OCI-LY7 (cell line): ENCODE results near the gene ELF2. TPM values are rescaled to one million over a fixed set of nuclear protein-coding genes. Genes with fewer than 3 reads are reported as not detected.

Experiments
- BruUV-seq: library from RNA; stranded (reverse); fragments of 400-500 nt; replicated peaks from 2 replicates; lab custom pipeline; 2021; lab: Mats Ljungman, UMichigan
- CTCF ChIA-PET: fragments of 300-600 bp; sonication (Branson Sonifier 250); formaldehyde crosslinking; loops from one replicate; lab custom pipeline; 2022; ENCODE audit warnings: antibody characterized with exemption; ENCODE audit not compliant: unreplicated experiment; lab: Charles Lee
- POLR2A ChIA-PET: fragments of 300-600 bp; sonication (Branson Sonifier 250); formaldehyde crosslinking; loops from one replicate; lab custom pipeline; 2022; ENCODE audit warnings: antibody characterized with exemption; lab: Charles Lee
- DNase-seq: peaks from one replicate; pipeline ENCODE4 v3.0.0-alpha.2; 2015; ENCODE audit warnings: low spot score
- H2AFZ ChIP-seq: fragments of 200-600 bp; sonication (generic), shearing (Covaris generic); 2 replicates; pipeline ENCODE4 v1.6.1; 2014; ENCODE audit warnings: mild to moderate bottlenecking, antibody characterized with exemption, low read length, moderate library complexity
- H3K27ac ChIP-seq: fragments of 200-600 bp; sonication (generic); 2 replicates; pipeline ENCODE4 v1.5.1; 2014; ENCODE audit warnings: mixed run types, low read depth, mild to moderate bottlenecking, moderate library complexity, low read length, inconsistent platforms; ENCODE audit not compliant: poor library complexity, severe bottlenecking
- H3K36me3 ChIP-seq: fragments of 200-600 bp; sonication (generic); 2 replicates; pipeline ENCODE4 v1.6.1; 2014; ENCODE audit warnings: mild to moderate bottlenecking, antibody characterized with exemption, low read length, moderate library complexity, mixed read lengths; ENCODE audit not compliant: insufficient read depth
- H3K4me1 ChIP-seq: fragments of 200-600 bp; sonication (generic); 2 replicates; pipeline ENCODE4 v1.5.1; 2014; ENCODE audit warnings: mild to moderate bottlenecking, low read length; ENCODE audit not compliant: insufficient read depth, poor library complexity, severe bottlenecking
- H3K4me2 ChIP-seq: fragments of 200-600 bp; sonication (generic); 2 replicates; pipeline ENCODE4 v1.6.1; 2014; ENCODE audit warnings: mild to moderate bottlenecking, low read length
- H3K4me3 ChIP-seq: fragments of 200-600 bp; sonication (generic); 2 replicates; pipeline ENCODE4 v1.5.1; 2014; ENCODE audit warnings: mild to moderate bottlenecking, low read depth, low read length; ENCODE audit not compliant: poor library complexity, severe bottlenecking
- H3K79me2 ChIP-seq: fragments of 200-600 bp; sonication (generic); 2 replicates; pipeline ENCODE4 v1.6.1; 2016; ENCODE audit warnings: low read depth, mild to moderate bottlenecking, low read length, moderate library complexity, mixed read lengths; ENCODE audit not compliant: insufficient read depth
- H3K9me2 ChIP-seq: fragments of 200-600 bp; sonication (generic); 2 replicates; pipeline ENCODE4 v1.6.1; 2016; ENCODE audit warnings: mild to moderate bottlenecking, low read length, mixed read lengths; ENCODE audit not compliant: insufficient read depth
- H3K9me3 ChIP-seq: fragments of 200-600 bp; sonication (generic); 2 replicates; pipeline ENCODE4 v1.6.1; 2014; ENCODE audit warnings: mild to moderate bottlenecking, mixed run types, low read length, mixed read lengths
- H4K20me1 ChIP-seq: fragments of 200-600 bp; sonication (generic); 2 replicates; pipeline ENCODE4 v1.6.1; 2014; ENCODE audit warnings: mild to moderate bottlenecking, antibody characterized with exemption, low read length, moderate library complexity, mixed read lengths; ENCODE audit not compliant: insufficient read depth
- EZH2phosphoT487 ChIP-seq: fragments of 200-600 bp; sonication (generic); IDR thresholded peaks from 2 replicates; pipeline ENCODE4 v1.6.1; 2018; ENCODE audit warnings: low read depth, borderline replicate concordance, mild to moderate bottlenecking, mixed run types, antibody characterized with exemption, low read length, moderate library complexity, mixed read lengths
- intact Hi-C: fragments of 100-400 bp; cut with micrococcal nuclease; formaldehyde crosslinking; loops from one replicate; pipeline ENCODE4 v1.10.0; 2022; ENCODE audit not compliant: unreplicated experiment
- total RNA-seq, 2 experiments: library from RNA; depleted of rRNA in 1 of 2; stranded (reverse); fragments of >200 nt in 1 of 2; shearing (Covaris generic) in 1 of 2; gene quantifications; 2 replicates each; pipeline ENCODE4 v1.2.3, GENCODE V29; 2014 to 2022
- TF ChIP-seq, protein P1 (sequence below): fragments of 200-600 bp; sonication (generic); conservative IDR thresholded peaks from 2 replicates; pipeline ENCODE4 v1.5.1; 2014; ENCODE audit warnings: mild to moderate bottlenecking, antibody characterized with exemption, low read length, moderate library complexity, mixed read lengths

Gene ELF2
- total RNA-seq, 2 experiments from 2014 or later, result 49.6 to 57.0 TPM

GRCh38 chr4:139082750-139083606 is 94.0 kb downstream of the ELF2 start:
- no peak for TF ChIP-seq EZH2phosphoT487
- TF ChIP-seq, protein P1, sequence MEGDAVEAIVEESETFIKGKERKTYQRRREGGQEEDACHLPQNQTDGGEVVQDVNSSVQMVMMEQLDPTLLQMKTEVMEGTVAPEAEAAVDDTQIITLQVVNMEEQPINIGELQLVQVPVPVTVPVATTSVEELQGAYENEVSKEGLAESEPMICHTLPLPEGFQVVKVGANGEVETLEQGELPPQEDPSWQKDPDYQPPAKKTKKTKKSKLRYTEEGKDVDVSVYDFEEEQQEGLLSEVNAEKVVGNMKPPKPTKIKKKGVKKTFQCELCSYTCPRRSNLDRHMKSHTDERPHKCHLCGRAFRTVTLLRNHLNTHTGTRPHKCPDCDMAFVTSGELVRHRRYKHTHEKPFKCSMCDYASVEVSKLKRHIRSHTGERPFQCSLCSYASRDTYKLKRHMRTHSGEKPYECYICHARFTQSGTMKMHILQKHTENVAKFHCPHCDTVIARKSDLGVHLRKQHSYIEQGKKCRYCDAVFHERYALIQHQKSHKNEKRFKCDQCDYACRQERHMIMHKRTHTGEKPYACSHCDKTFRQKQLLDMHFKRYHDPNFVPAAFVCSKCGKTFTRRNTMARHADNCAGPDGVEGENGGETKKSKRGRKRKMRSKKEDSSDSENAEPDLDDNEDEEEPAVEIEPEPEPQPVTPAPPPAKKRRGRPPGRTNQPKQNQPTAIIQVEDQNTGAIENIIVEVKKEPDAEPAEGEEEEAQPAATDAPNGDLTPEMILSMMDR, result no peak; the same call in 1 of the 2 replicates
- Histone ChIP-seq H3K4me2 (peak overlapping the region; percentile 99), H3K4me3 (peak overlapping the region; percentile 91), H3K9me3 (no peaks in the 10 kb centered on the region), H3K36me3 (peaks cover 39% of the 10 kb centered on the region), H3K27ac (peak overlapping the region; percentile 95), H3K4me1 (peaks cover 25% of the 10 kb centered on the region), H2AFZ (peak overlapping the region; percentile 88; the same call in 1 of the 2 replicates), H4K20me1 (peaks cover 28% of the 10 kb centered on the region), H3K9me2 (no peaks in the 10 kb centered on the region), H3K79me2 (peaks cover 63% of the 10 kb centered on the region)
- POLR2A ChIA-PET, result interaction anchor here (0.6 to 0.7 kb wide), 4 partner anchors 31 to 1638 kb away, joined by 3 to 10 read pairs (median 5); no protein-coding TSS in a partner anchor
- intact Hi-C loops, result loop anchor here (1.0 to 5.0 kb wide), 4 partner anchors 51 to 369 kb away; partner anchors contain the start of genes ELF2, NOCT and RAB33B
- DNase-seq, result peak; percentile 98
- CTCF ChIA-PET, result no interaction called here
- no TSS peak for BruUV-seq

DNA sequence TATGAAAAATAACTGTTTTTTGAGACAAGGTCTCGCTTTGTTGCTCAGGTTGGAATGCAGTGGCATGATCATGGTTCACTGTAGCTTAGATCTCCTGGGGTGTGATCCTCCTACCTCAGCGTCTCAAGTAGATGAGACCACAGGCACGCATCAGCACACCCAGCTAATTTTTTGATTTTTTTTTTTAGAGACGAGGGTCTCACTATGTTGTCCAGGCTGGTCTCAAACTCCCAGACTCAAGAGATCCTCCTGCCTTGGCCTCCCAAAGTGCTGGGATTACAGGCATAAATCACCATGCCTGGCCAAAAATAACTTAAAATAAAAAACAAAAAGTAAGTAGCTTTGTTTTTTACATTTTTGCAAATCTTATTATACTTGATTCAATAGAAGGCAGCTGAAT is 98.1 kb downstream of the ELF2 start:
- POLR2A ChIA-PET, result interaction anchor here (0.5 to 3.5 kb wide), 13 partner anchors 9 to 650 kb away, joined by 3 to 15 read pairs (median 4); no protein-coding TSS in a partner anchor
- DNase-seq, result no peak
- no peak for TF ChIP-seq EZH2phosphoT487
- TF ChIP-seq, protein P1, result no peak
- H3K9me3 ChIP-seq, result no peaks in the 10 kb centered on the region
- CTCF ChIA-PET, result no interaction called here
- peaks cover 43% of the 10 kb centered on the region for H4K20me1 ChIP-seq
- no peak overlapping the region for H3K4me3 ChIP-seq
- H3K27ac ChIP-seq, result no peak overlapping the region
- no peak overlapping the region for H2AFZ ChIP-seq
- no peaks in the 10 kb centered on the region for H3K9me2 ChIP-seq
- intact Hi-C loops, result no loop called here
- peaks cover 51% of the 10 kb centered on the region for H3K36me3 ChIP-seq
- no peak overlapping the region for H3K4me2 ChIP-seq
- BruUV-seq, result no TSS peak
- H3K4me1 ChIP-seq, result peaks cover 15% of the 10 kb centered on the region
- peaks cover 97% of the 10 kb centered on the region for H3K79me2 ChIP-seq
